RWPE1 (cell line): ENCODE results near the gene BTBD16.

Experiments
- CTCF ChIA-PET: fragments of 350-600 bp; sonication (Branson Sonifier 250); formaldehyde crosslinking; extraction: SDS; loops from one replicate; lab custom pipeline; 2021; lab: Yijun Ruan, JAX
- POLR2A ChIA-PET: fragments of 400-600 bp; formaldehyde crosslinking; extraction: SDS; loops from one replicate; lab custom pipeline; 2020; ENCODE audit warnings: antibody characterized with exemption; ENCODE audit not compliant: low non-redundant PET; lab: Yijun Ruan, JAX
- DNase-seq: peaks from one replicate; pipeline ENCODE4 v3.0.0; 2012; ENCODE audit warnings: low spot score
- H3K27ac ChIP-seq: fragments of 450-650 bp; 2 replicates; pipeline ENCODE4 v1.5.1; 2017
- TF ChIP-seq, protein P1 (sequence below): fragments of 450-650 bp; conservative IDR thresholded peaks from 2 replicates; pipeline ENCODE4 v1.5.1; 2017; ENCODE audit warnings: low read depth, mild to moderate bottlenecking

Gene BTBD16

DNA sequence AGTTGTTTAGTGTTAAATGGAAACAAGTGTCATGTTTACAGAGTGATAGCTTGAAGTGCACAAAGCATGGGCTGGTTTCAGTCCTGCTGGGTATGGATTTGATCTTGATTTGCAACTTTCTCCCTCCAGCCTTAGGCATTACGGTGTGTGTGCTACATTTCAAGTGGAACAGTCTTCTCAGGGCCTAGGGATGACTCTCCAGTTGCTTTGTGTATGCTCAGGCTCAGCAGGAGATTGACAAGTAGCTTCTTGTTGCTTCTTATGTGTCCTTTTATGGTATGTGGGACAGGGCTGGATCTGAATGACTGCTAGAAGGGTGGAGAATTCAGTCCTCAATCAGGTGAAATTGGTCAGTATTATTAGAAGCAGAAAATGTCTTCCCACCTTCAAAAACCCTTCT, 52.1 kb downstream of the BTBD16 start:
- no peak for DNase-seq
- TF ChIP-seq, protein P1, sequence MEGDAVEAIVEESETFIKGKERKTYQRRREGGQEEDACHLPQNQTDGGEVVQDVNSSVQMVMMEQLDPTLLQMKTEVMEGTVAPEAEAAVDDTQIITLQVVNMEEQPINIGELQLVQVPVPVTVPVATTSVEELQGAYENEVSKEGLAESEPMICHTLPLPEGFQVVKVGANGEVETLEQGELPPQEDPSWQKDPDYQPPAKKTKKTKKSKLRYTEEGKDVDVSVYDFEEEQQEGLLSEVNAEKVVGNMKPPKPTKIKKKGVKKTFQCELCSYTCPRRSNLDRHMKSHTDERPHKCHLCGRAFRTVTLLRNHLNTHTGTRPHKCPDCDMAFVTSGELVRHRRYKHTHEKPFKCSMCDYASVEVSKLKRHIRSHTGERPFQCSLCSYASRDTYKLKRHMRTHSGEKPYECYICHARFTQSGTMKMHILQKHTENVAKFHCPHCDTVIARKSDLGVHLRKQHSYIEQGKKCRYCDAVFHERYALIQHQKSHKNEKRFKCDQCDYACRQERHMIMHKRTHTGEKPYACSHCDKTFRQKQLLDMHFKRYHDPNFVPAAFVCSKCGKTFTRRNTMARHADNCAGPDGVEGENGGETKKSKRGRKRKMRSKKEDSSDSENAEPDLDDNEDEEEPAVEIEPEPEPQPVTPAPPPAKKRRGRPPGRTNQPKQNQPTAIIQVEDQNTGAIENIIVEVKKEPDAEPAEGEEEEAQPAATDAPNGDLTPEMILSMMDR: no peak
- H3K27ac ChIP-seq: no peak overlapping the region
- ChIA-PET CTCF (interaction anchor here (0.6 to 1.1 kb wide), 4 partner anchors 15 to 113 kb away, joined by 3 to 5 read pairs (median 4); no protein-coding TSS in a partner anchor), POLR2A (no interaction called here)

DNA sequence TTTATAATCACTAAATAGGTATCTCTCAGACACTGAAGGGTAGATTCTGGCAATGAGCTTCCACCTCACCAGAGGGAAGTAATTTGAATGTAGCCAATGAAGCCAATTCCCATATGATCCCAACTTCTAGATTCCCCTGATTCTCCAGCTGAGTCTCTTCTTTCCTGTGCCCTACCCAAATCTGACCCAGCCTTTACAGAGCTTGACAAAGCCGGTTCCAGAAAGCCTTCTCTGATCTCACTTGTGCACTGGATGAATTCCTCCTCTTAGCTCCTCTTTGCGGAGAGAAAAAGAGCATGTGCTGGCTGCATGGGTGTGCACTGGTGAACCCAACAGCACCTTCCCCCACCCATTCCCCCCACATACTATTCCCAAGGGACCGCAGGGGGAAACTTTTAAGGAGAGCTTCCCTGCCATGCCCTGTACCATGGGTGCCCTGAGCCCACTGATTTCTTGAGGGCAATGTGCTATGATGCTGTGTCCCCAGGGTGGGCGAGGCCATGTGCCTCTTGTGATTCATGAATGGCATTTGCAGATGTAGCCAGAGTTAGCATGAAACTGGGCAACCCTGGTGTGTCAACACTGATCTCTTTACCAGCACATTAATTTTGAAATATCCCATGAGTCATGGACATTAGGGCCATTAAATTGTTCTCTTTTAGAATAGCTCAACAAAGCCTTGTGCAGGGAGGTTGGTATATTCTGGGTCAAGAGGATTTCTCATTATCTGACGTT, 53.0 kb downstream of the BTBD16 start:
- peak overlapping the region; percentile 83 for H3K27ac ChIP-seq
- peak; percentile 78 for DNase-seq
- ChIA-PET POLR2A (no interaction called here), CTCF (interaction anchor here (0.6 to 1.3 kb wide), 3 partner anchors 25 to 56 kb away, joined by 3 to 4 read pairs (median 3); no protein-coding TSS in a partner anchor)
- TF ChIP-seq, protein P1: no peak

DNA sequence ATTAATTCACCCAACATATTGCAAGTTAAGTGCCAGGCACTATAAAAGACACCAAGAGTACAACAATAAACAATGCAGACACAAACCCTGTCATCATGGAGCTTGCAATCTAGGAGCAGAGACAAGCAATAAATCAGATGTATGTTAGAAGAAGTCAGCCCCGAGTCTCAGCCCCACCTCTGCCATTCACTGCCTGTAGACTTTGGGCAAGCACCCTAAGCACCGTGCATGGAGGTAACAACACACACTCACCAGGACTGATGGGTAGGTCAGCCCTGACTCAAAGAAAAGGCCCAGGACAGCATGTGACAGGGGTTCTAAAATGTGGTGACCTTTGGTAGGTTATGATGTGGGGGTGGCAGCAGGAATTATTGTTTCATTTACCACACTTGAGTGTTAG, 54.1 kb downstream of the BTBD16 start:
- ChIA-PET POLR2A (no interaction called here), CTCF (interaction anchor here (1.3 kb wide), 1 partner anchor 57 kb away, joined by 3 read pairs; no protein-coding TSS in a partner anchor)
- no peak for DNase-seq
- H3K27ac ChIP-seq: peak overlapping the region; percentile 83
- TF ChIP-seq, protein P1: no peak

DNA sequence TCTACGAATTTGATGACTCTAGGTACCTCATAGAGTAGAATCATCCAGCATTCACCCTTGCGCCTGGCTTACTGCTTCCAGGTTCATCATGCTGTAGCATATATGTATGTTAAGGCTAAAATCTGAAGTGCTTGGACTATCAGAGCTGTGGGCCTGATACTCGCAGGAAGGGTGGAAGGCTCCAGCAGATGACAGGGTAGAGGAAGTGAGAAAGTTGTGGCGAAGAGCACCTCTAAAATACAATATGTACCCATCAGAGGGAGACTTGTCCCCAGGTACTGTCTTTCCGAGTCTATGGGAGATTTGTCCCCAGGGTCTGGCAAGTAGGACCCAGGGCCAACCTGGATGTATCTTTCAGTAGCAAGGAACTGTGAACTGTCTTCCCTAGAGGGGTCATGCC, 55.3 kb downstream of the BTBD16 start:
- H3K27ac ChIP-seq: no peak overlapping the region
- no peak for DNase-seq
- ChIA-PET CTCF (interaction anchor here (1.2 kb wide), 1 partner anchor 27 kb away, joined by 5 read pairs; no protein-coding TSS in a partner anchor), POLR2A (no interaction called here)
- TF ChIP-seq, protein P1: no peak

DNA sequence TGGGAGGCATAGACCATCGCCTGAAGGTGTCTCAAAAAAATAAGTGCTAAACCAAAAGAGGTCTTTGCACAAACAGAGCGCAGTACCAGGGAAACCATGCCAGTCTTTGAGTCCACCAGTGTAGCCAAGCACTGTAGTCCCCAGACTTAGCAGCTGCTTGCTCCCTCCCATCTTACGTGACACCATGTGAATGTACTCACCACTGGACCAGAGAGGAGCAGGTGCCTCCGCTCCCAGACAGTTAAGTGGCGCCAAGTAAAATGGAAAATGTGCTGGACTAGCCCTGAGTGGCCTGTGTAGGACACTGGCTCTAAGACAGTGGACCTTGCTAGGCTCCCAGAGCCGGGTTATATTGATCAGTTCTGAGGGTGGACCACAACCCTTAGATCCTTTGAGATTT, 55.7 kb downstream of the BTBD16 start:
- POLR2A ChIA-PET: no interaction called here
- CTCF ChIA-PET: interaction anchor here (0.5 to 1.2 kb wide), 3 partner anchors 28 to 239 kb away, joined by 3 to 5 read pairs (median 3); no protein-coding TSS in a partner anchor
- TF ChIP-seq, protein P1: no peak
- no peak for DNase-seq
- no peak overlapping the region for H3K27ac ChIP-seq

DNA sequence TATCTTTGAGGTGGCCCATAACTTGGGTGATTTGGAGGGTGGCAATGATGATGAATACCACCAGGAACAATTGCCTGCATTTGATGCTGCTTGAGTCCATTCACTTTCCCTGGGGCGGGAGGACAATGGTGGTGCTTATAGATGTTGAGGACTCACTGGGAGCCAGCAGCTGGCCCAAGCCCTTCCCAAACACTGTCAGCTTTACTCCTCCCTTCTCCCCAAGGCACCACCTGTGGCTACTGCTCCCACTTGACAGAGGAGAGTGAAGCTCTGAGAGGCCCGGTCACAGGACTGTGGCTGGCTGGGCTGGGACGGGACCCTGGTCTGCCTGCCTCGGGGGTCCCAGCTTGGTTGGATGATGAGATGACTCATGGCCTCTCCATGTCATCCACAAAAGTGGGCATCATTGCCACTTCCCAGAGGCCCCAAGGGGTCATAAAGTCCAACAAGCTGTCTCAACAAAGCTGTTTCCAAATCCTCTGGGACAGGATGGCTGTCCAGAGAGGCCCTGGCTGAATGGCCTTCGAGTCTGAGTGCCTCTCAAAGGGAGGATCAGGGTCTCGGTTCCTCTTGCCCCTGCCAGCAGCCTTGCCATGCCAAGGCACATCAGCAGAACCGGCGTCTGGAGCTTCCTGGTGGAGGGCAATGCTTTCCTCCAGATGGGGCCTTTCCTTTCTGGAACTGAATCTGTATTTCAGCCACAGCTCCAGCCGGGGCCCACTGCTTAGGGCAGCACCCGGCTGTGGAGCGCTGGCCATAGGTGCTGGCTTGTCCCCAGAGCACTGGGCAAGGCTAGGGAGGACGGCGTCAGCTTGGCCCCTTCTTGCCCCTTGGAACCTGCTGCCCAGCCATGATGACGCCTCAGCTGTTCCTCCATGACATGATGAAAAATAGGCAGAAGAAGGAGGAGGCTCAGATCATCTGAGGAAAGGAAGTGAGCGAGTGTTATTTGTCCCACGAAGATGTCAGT, 56.4 kb downstream of the BTBD16 start:
- H3K27ac ChIP-seq: no peak overlapping the region; the same call in 1 of the 2 replicates
- DNase-seq: no peak
- TF ChIP-seq, protein P1: no peak
- ChIA-PET CTCF (interaction anchor here (0.5 to 1.2 kb wide), 3 partner anchors 29 to 238 kb away, joined by 3 to 5 read pairs (median 3); no protein-coding TSS in a partner anchor), POLR2A (no interaction called here)
